GM23338 (cell line): ENCODE measurements around the gene RASA3.

ENCODE experiments used
- ZNF331 ChIP-seq: fragments of 250-450 bp; sonication (Bioruptor Pico); IDR thresholded peaks from 2 replicates; pipeline ENCODE4 v1.5.0; 2020; ENCODE audit warnings: low read depth, mild to moderate bottlenecking, moderate library complexity
- TF ChIP-seq, protein P1 (sequence below), 2 experiments: fragments of 200-600 bp in 1 of 2; sonication (generic) in 1 of 2; conservative IDR thresholded peaks; 2 replicates each; pipeline versions ENCODE4 v1.5.1 to v1.6.1; 2016 to 2017; ENCODE audit warnings: antibody characterized with exemption in 2 of 2, low read depth in 2 of 2, mild to moderate bottlenecking in 2 of 2, moderate library complexity in 1 of 2

DNA sequence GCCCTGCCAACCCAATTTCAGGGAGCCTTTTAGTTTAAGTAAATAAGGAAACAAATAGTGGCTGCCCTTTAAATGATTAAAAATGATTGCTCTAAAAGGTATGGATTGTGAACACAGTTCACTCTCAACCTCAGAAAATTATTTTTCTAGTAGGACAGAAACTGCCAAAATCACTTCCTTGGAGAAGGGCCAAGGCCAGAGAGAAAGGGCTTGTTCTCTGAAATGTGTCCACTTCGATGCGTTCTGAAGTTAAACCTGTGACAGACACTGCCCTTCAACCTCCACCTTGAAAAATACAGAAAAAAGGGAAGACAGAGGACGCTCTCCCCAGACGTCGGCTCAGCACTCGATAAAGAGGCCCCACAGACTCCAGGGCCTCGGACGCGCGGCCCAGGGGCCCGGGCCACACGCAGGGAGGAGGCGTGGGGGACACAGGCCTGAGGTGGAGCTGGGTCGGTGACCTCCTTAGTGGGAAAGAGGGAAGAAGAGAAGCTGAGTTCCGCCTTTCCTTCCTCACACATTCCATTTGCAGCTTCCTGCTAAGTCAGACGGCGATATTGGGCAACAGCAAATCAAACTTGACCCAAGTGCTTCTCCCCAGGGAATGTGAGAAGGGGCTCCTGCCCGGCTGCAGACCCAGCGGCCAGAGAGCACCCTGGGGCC lies 63.6 kb downstream of the RASA3 start:
- TF ChIP-seq, protein P1, sequence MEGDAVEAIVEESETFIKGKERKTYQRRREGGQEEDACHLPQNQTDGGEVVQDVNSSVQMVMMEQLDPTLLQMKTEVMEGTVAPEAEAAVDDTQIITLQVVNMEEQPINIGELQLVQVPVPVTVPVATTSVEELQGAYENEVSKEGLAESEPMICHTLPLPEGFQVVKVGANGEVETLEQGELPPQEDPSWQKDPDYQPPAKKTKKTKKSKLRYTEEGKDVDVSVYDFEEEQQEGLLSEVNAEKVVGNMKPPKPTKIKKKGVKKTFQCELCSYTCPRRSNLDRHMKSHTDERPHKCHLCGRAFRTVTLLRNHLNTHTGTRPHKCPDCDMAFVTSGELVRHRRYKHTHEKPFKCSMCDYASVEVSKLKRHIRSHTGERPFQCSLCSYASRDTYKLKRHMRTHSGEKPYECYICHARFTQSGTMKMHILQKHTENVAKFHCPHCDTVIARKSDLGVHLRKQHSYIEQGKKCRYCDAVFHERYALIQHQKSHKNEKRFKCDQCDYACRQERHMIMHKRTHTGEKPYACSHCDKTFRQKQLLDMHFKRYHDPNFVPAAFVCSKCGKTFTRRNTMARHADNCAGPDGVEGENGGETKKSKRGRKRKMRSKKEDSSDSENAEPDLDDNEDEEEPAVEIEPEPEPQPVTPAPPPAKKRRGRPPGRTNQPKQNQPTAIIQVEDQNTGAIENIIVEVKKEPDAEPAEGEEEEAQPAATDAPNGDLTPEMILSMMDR (conservative IDR thresholded peaks at IDR 0.05; ENCODE audit: low read depth in 2 of 2) = no peak
- TF ChIP-seq ZNF331 (CRISPR knock-in tag) = no peak
